HG02852 (cell line): ENCODE measurements around the gene SWSAP1.
A peak's percentile ranks its signal among the peaks of the same experiment; 100 is the strongest.
"Not testable (repeated sequence)": the region's sequence is repeated elsewhere in the genome, so short reads cannot be mapped to it uniquely, and the experiment has no call there.

Source experiments
- ATAC-seq: cut with Tn5 transposase; IDR thresholded peaks from one replicate; pipeline ENCODE4 v1.9.1; 2021; ENCODE audit warnings: mild to moderate bottlenecking, moderate library complexity; ENCODE audit not compliant: unreplicated experiment

The SWSAP1 gene, protein sequence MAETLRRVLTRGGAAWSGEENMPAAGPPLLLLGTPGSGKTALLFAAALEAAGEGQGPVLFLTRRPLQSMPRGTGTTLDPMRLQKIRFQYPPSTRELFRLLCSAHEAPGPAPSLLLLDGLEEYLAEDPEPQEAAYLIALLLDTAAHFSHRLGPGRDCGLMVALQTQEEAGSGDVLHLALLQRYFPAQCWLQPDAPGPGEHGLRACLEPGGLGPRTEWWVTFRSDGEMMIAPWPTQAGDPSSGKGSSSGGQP

DNA sequence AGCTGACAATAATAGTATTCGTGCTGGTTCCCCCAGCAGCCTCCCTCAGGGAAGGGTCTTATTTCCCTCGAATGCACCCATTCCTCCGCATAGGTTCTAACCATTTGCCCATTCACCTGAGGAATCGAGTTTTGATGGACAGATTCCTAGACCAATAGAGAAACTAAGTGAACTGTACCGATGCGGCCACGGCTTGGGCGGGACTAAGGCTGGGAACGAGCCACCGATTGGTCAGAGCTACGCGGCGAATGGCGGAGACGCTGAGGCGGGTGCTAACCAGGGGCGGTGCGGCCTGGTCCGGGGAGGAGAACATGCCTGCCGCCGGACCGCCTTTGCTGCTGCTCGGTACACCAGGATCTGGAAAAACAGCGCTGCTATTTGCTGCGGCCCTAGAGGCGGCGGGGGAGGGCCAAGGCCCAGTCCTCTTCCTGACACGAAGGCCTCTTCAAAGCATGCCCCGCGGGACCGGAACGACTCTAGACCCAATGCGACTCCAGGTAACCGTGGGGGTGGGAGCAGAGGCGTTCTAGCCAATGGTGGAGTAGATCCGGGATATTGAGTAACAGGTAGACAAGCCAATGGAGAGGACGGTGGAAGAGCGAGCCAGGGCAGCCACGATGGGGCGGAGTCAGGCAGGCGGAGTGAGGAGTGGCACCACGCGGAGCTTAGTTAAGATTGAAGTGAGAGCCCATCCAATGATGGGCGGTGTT lies at the start of gene SWSAP1:
TSS of gene SWSAP1 (plus strand) at position 234 of the 710 bp plus-strand sequence. CDS start at position 249, 15 bp downstream.
- ATAC-seq, result peak; percentile 89

DNA sequence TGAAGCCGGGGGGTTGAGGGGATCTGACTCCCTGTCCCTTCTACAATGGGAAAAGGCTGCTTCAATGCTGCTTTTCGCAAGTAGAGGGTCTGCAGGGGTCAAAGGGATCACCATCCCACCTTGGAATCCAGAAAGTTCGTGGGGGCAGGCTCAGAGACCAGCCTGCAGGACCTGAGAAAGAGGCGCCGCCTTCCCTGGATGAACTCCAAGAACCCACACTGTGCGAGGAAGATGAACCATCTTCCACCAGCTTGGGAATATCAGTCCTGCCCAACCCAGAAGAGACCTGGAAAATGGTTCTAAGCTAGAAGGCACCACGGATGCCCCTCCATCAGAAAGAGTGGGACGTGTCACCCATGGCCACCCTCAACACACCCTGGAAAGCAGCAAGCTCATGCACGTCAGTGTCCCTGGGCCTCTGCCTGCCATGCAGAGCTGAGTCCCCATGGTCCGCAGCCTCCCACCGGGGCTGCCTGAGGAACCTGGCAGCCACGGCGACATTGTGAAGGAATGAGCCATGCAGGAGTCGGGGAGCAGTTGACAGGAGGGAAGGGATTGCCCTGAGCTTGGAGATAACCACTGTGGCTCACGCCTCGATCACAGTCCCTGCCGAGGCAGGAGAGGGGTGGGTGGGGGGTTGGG lies 49.6 kb upstream of the SWSAP1 start:
- ATAC-seq, result no peak

DNA sequence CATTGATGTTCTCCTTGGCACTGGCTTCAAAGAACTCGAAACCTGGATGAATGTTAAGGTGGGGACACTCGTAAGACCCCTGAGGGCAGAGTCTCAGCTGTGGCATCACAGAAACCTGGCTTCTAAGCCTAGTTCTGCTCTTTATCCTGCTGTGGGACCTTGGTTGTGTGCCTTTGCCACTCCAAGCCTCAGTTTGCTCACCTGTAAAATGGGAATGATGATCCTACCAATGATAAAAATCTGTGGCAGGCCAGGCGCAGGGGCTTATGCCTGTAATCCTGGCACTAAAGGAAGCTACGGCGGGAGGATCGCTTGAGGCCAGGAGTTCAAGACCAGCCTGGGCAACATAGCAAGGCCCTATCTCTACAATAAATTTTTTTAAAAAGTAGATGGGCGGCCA lies 48.9 kb upstream of the SWSAP1 start:
- ATAC-seq, result no peak

DNA sequence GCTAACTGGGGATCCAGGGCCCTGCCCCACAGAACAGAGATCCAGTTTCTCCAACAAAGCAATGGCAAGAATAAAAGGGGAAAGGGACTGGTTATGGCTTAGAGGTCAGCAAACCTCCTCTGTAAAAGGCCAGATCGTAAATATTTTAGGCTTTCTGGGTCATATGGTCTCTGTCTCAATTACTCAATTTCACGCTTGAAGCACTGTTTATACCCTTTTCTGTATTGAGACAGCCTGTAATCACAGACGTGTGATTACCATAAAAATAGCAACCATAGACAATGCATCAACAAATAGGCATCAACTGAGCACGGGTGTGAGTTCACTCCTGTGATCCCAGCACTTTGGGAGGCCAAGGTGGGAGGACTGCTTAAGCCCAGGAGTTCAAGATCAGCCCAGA lies 44.3 kb upstream of the SWSAP1 start:
- ATAC-seq, result no peak

DNA sequence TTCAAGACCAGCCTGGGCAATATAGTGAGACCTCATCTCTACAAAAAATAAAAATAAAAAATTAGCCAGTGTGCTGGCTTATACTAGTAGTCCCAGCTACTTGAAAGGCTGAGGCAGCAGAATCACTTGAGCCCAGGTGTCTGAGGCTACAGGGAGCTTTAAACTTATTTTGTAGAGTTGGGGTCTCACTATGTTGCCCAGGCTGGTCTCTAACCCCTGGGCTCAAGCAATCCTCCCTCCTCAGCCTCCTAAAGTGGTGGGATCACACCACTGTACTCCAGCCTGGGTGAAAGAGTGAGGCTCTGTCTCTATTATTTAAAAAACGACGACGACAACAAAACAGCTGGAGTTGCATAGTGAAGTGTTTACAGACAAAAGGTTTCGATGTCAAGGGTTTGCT lies 43.0 kb upstream of the SWSAP1 start:
- no peak for ATAC-seq

DNA sequence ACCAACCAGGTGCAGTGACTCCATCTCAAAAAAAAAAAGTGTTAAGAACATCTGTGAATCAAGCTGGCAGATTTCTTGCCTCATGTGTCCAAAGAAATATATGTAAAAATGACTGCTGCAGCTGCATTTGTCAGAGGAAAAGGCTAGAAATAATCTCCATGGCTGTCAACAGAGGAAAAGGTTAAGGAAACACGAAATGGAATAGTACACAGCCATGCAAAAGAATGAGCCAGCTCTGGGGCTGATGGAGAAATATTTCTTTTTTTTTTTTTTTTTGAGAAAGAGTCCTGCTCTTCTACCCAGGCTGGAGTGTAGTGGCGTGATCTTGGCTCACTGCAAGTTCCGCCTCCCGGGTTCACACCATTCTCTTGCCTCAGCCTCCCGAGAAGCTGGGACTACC lies 41.6 kb upstream of the SWSAP1 start:
- ATAC-seq, result no peak

DNA sequence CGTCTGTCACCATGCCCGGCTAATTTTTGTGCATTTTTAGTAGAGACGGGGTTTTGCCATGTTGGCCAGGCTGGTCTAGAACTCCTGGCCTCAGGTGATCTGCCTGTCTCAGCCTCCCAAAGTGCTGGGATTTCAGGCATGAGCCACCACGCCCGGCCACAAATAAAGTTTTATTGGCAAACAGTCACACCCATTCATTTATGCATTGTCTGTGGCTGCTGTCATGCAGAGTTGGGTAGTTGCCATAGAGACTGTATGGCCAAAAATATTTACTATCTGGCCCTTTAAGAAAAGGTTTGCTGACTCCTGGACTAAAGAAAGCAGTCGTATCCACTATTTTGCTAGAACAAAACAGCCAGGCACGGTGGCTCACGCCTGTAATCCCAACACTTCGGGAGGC lies 40.6 kb upstream of the SWSAP1 start:
- ATAC-seq, result not testable (repeated sequence)

DNA sequence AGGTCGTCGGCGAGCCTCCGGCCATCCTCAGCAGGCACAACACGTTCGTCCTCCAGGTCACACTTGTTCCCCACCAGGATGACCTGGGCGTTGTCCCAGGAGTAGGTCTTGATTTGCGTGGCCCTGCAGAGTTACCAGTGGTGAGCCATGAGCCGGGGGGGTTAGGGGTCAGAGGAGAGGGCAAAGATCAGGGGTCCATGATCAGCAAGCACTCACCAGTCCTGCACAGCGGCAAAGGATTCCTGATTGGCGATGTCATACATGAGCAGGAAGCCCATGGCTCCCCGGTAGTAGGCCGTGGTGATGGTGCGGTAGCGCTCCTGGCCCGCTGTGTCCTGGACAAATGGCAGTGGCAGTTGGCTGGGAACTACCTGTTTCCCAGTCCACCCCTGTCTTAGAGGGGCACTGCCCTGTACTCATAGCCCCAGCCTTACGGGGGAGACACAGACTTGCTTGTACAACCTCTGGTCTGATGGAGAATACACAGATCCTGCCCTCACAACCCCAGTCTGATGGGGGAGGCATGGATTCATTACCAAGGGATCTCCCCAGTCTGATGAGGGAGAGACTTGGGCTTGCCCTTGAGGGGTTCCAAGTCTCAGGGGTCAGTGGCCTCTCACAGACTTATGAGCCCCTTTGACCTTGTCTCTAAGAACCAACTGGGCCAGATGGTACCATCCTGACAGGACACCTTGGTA lies 38.9 kb upstream of the SWSAP1 start:
- no peak for ATAC-seq

DNA sequence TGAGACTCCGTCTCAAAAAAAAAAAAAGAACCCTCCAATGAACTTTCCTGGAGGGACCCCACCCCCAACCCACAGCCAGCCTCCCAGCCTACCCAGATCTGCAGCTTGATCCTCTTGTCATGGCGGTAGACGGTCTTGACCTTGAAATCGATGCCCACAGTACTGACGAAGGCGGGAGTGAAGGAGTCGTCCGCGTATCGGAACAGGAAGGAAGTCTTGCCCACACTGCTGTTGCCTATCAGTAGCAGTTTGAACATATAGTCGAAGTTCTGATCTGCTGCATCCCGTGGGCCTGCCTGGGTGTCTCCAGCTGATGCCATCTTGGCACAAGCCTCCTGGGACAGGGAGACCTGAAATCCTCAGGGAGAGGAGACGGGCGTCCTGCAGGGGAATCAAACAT lies 37.4 kb upstream of the SWSAP1 start:
- no peak for ATAC-seq

DNA sequence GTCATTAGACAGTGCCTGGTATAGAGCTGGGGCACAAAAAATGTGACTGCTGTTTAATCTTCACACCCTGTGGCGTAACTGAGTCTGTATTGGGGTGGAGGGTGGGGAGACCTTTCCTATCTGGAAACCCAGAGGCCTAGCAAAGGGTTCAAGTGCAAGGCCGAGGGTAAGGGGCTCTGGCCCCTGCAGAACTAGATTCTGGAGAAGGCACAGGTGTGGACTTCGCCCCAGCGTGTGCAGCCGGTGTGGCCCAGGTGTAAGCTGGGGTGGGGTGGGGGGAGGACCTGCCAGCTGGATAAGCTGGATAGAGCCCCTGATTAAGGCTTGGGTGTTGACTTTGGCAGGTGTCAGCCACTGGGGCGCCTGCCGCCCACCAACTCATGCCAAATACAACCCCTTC lies 36.3 kb upstream of the SWSAP1 start:
- no peak for ATAC-seq

DNA sequence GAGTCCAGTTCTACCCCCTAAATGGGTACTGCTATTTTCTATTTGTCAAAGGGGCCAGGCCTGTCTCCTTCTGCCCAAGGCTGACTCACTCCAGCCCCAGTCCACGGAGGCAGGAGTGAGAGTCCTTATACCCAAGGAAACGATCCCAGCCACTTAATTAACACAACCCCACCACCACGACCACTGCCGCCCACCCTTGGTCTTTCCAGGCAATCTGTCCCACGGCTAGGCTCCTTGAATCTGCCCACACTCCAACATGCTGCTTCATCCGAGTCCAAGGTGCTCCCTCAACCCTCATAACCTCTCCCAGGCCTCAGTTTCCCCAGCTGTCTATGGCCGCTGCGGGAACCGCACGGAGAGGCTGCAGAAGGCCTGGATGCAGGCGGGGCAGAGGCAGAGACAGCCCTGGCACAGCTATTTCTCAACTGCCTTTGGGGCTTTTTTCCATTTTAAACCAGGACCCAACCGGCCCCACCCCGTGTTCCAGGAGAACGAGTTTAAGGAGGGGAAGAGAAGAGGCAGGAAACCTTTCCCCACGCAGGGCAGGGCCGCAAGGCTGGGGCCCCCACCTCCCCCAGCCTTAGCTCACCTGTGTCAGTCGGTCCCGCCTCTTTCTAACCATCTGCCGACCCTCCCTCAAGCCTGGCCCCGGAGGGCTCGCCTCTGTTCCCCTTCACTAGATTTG lies 35.8 kb upstream of the SWSAP1 start:
- ATAC-seq, result no peak

DNA sequence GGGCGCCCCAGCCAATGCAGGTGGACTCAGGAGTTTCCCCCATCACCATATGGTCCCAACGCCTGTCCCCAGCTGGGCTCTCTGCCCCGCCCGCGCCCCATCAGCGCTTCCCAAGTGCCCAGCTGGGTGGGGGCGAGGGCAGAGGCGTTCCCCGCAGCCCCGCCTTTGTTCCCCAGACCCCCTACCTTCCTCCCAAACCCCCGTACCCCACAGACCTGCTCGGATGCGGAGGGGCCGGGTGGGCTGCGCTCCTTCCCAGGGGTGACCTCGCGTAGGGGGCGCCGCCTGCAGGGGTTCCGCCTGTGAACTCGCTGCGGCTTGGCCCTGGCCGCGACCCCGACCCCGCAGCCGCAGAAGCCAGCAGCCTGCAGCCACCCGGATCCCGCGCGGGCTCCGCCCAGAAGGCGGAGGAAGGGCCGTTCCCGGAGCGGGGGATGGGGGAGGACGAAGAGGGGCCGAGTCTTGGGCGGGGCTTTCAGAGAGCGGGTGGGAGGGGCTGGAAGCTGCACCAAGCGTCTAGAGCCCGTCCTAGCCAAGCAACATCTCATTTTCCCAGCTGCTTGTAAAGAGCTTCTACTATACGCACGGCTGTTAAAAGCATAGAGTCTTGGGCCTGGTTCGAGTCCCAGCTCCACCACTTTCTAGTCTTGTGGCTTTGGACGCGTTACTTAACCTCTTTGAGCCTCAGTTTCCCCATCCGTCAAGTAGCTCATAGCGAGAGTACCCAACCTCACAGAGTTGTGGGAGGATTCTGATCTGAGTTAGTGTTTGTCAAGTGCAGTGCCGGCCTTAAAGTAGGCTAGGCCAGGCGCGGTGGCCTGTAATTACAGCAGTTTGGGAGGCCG lies 35.0 kb upstream of the SWSAP1 start, which contains the start of gene RAB3D:
TSS of gene RAB3D (minus strand) at position 404 of the 845 bp plus-strand sequence. CDS start 2,258 bp downstream, outside the sequence.
- ATAC-seq, result peak; percentile 70

DNA sequence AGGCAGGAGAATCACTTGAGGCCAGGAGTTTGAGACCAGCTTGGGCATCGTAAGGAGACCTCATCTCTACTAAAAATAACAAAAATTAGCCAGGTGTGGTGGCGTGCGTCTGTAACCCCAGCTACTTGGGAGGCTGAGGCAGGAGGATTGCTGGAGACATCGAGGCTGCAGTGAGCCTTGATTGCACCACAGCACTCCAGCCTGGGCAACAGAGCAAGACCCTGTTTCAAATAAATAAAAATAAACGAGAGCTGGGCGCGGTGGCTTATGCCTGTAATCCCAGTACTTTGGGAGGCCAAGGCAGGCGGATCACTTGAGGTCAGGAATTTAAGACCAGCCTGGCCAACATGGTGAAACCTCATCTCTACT lies 34.4 kb upstream of the SWSAP1 start:
- not testable (repeated sequence) for ATAC-seq

DNA sequence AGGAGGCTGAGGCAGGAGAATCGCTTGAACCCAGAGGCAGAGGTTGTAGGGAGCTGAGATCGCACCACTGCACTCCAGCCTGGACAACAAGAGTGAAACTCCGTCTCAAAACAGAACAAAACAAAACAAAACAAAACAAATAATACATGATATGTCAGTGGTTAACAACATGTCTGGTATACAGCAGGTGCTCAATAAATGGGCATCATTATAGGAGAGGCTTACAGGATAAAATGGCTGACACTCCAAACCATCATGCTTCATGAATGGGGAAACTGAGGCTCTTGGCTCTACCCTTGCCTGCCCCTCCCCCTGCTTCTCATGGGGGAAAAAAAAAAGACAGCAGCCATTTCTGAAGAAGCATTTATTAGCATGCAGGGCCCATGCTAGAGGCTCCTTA lies 32.0 kb upstream of the SWSAP1 start:
- ATAC-seq, result no peak

DNA sequence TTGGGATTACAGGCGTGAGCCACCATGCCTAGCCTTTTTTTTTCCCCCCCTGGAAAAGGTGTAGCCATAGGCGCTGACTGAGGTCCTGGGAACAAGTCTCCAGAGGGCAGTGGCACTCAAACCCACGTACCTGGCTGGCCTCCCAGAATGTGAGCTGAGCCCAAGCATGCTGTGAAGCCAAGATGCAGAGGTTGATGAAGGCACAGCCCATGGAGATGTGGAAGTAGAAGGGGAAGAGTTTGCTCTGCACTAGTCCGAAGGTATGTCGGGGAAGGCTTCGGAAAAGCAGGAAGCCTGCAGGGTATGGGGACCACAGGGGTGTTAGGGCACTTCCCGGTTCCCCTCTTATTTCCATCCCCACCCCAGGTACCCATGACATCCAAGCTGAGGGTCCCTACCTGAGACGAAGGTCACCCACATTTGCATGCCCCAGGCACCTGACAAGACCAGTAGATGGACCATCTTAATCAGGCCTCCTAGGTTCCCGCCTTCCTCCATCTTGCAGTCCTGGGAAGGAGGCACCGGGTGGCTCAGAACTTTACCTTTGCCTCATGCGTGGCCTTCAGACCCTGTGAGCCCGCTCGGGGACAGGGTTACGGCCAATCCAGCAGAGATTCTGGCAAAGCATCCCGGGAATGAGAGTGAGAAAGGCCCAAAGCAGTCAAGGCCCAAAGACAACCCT lies 29.2 kb upstream of the SWSAP1 start:
- ATAC-seq, result no peak

DNA sequence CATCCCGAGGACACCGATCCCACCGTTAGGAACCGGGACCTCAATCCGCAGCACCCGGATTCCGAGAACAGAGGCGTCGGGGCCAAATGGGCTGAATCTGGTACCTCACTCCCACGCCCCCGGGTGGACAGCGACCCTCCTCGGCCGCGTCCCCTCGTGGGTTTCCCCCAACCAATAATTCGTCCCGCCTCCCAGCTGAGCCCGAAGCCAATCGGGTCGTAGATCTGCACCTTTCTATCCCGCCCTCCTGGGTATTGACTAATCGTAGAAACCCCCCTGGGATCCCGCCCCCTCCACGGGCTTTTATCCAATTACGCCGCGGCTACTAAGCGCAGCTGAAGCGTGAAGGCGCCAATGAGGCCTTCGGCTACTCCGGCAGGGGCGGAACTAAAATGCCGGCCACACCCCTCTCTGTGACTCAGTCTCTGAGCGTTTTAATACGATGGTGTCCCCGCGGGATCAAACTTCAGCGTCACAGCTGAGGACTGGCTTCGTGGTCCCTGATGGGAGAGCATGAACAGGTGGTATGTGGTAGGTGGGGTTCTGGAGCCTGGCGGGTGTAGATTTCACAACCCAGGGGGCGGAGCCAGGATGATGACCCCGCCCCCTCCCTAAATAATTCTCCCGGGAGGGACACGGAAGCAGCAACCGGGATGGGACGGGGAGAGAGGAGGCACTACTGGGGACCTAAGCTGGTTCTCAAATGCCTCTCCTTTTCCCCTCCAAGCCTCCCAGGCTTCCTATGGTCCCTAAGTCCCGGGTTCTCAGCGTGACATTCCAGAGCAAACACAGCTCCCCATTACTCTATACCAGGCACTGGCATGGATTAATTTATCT lies 28.1 kb upstream of the SWSAP1 start, which contains the start of the genes CCDC159 and TMEM205:
TSS of gene CCDC159 (plus strand) at position 416 of the 837 bp plus-strand sequence. CDS start at position 504, 88 bp downstream.
TSS of gene TMEM205 (minus strand) at position 165 of the 837 bp plus-strand sequence. CDS start 649 bp downstream, outside the sequence.
- ATAC-seq, result peak; percentile 95

DNA sequence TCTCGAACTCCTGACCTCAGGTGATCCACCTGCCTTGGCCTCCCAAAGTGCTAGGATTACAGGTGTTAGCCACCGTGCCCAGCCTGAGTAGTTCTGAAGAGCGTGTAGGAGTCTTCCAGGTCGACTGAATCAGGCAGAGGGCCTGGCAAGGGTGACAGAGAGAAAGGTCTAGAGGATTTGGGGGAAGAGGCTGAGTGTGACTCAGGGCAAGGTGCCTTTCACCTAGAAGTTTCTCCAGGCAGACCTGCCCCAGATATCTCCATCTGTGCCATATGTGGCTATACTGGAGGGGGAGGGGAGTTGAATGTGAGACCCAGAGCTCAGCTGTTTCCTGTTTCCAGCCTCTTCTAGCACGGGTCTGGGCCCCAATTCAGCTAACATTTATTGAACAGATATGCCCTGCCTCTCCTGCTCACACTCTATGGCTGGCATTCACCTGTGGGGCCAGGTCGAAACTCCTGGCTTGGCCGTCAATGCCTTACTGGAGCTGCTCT lies 26.9 kb upstream of the SWSAP1 start:
- ATAC-seq, result no peak

DNA sequence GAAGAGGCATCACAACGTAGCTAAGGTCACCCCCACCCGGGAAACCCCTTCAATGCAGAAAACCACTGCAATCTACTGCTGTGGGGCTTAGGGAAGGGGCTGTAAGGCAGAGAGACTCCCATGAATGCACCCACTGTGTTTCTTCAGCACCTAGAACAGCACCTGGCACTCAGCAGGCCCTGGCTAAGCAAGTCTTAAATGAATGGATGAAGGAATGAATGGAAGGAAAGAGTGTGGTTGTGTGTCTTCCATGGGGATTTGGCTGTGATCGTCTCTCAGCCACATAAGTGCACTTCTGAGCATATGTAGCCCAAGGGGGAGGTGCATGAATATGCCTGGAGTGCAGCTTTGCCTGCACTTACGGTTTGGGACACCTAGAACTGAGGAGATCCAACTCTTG lies 25.3 kb upstream of the SWSAP1 start:
- no peak for ATAC-seq
